Muscle of leg (tissue), 16 donors: Measurements from ENCODE around the gene SLC25A43. TPM values are rescaled to one million over a fixed set of nuclear protein-coding genes. Genes with fewer than 3 reads are reported as not detected.
"Not testable (repeated sequence)": the region's sequence is repeated elsewhere in the genome, so short reads cannot be mapped to it uniquely, and the experiment has no call there.

Experiments used
- DNase-seq: peaks from one replicate; pipeline ENCODE4 v3.0.0; 2013
- H3K27ac ChIP-seq: one replicate; pipeline ENCODE4 v1.5.1; 2013; ENCODE audit warnings: mild to moderate bottlenecking, low read length, control low read depth
- H3K27me3 ChIP-seq: one replicate; pipeline ENCODE4 v1.6.1; 2013; ENCODE audit warnings: low read length; ENCODE audit not compliant: control insufficient read depth, insufficient read depth
- H3K36me3 ChIP-seq: one replicate; pipeline ENCODE4 v1.6.1; 2013; ENCODE audit warnings: low read length; ENCODE audit not compliant: control insufficient read depth, insufficient read depth
- H3K4me1 ChIP-seq: one replicate; pipeline ENCODE4 v1.6.1; 2013; ENCODE audit warnings: low read length; ENCODE audit not compliant: control insufficient read depth, insufficient read depth
- H3K4me3 ChIP-seq: one replicate; pipeline ENCODE4 v1.5.1; 2013; ENCODE audit warnings: low read length, control low read depth
- H3K9me3 ChIP-seq: replicated peaks from 2 replicates; pipeline ENCODE4 v1.6.1; 2013; ENCODE audit warnings: low read depth, low read length; ENCODE audit not compliant: control insufficient read depth
- WGBS: methylation state at CpG from one replicate; pipeline ENCODE4 v1.1.5; 2013; ENCODE audit warnings: missing lambda C conversion rate; ENCODE audit not compliant: insufficient coverage; 5-methylcytosine and 5-hydroxymethylcytosine counted together
- long read RNA-seq, 11 donors: transcript quantifications; one replicate each; lab custom pipeline, GENCODE V29; 2026
- polyA plus RNA-seq, 8 donors: library from polyadenylated mRNA; unstranded; fragments of 120-200 nt; gene quantifications; one replicate each; pipeline versions ENCODE4 v1.2.1 to v1.2.3, GENCODE V29; 2013; ENCODE audit warnings: inconsistent platforms in 1 of 8, low replicate concordance in 1 of 8; ENCODE audit not compliant: insufficient read length in 8 of 8, insufficient read depth in 1 of 8
- total RNA-seq: library from RNA; stranded (reverse); fragments of 120-200 nt; gene quantifications from one replicate; pipeline ENCODE4 v1.2.4, GENCODE V29; 2013

SLC25A43 gene
- total RNA-seq (7.0 TPM), polyA plus RNA-seq (10 to 100 TPM in 1 of 8 donors, 1 to 10 TPM in 7; 3.9 to 11.7 (median 7.8) TPM)
- long read RNA-seq, donor 1, partial matches to known transcripts, result 0 of 1 reads
- long read RNA-seq, donor 1, other reads (novel, unspliced or antisense), result 0 of 1 reads
- long read RNA-seq, donor 2, result 0 reads
- long read RNA-seq, donor 3, partial matches to known transcripts, result 0 of 4 reads
- long read RNA-seq, donor 3, other reads (novel, unspliced or antisense), result 0 of 4 reads
- long read RNA-seq, donor 4, transcript SLC25A43-201 (5 exons, 2,783 nt), result major isoform, 5 of 5 reads
- long read RNA-seq, donor 4, partial matches to known transcripts, result 0 of 5 reads
- long read RNA-seq, donor 4, other reads (novel, unspliced or antisense), result 0 of 5 reads
- long read RNA-seq, donor 5, partial matches to known transcripts, result 0 of 4 reads
- long read RNA-seq, donor 5, other reads (novel, unspliced or antisense), result 0 of 4 reads
- long read RNA-seq, donor 6, transcript SLC25A43-201 (5 exons, 2,783 nt), result major isoform, 6 of 6 reads
- long read RNA-seq, donor 6, partial matches to known transcripts, result 0 of 6 reads
- long read RNA-seq, donor 6, other reads (novel, unspliced or antisense), result 0 of 6 reads
- long read RNA-seq, donor 7, partial matches to known transcripts, result 0 of 4 reads
- long read RNA-seq, donor 7, other reads (novel, unspliced or antisense), result 0 of 4 reads
- long read RNA-seq, donor 8, partial matches to known transcripts, result 0 of 2 reads
- long read RNA-seq, donor 8, other reads (novel, unspliced or antisense), result 0 of 2 reads
- long read RNA-seq, donor 9, partial matches to known transcripts, result 0 of 3 reads
- long read RNA-seq, donor 9, other reads (novel, unspliced or antisense), result 0 of 3 reads
- long read RNA-seq, donor 10, partial matches to known transcripts, result 0 of 2 reads
- long read RNA-seq, donor 10, other reads (novel, unspliced or antisense), result 0 of 2 reads
- long read RNA-seq, donor 11, partial matches to known transcripts, result 0 of 4 reads
- long read RNA-seq, donor 11, other reads (novel, unspliced or antisense), result 0 of 4 reads

- H3K27me3 ChIP-seq, result peaks cover 6% of the 10 kb centered on the region
- no peaks in the 10 kb centered on the region for H3K9me3 ChIP-seq
- H3K4me1 ChIP-seq, result peaks cover 5% of the 10 kb centered on the region
- peak; percentile 63 for DNase-seq
- 25% methylated on average over 64 of the region's 77 CpGs for WGBS
- H3K36me3 ChIP-seq, result no peaks in the 10 kb centered on the region
- peak within 1 kb of the TSS; percentile 74 for H3K27ac ChIP-seq
- H3K4me3 ChIP-seq, result peak within 1 kb of the TSS; percentile 55
Measured at GRCh38 chrX:119398974-119399771, at the start of gene SLC25A43. Gene SLC25A43 (plus strand): TSS chrX:119399336. CDS start chrX:119399404, 68 bp downstream.

- Histone ChIP-seq H3K9me3 (no peaks in the 10 kb centered on the region), H3K4me3 (no peak overlapping the region), H3K27me3 (peaks cover 5% of the 10 kb centered on the region), H3K4me1 (no peaks in the 10 kb centered on the region), H3K36me3 (no peaks in the 10 kb centered on the region), H3K27ac (no peak overlapping the region)
- no peak for DNase-seq
- 71% methylated on average over 4 of the region's 4 CpGs for WGBS
Measured at GRCh38 chrX:119359618-119360382, 39.3 kb upstream of the SLC25A43 start.

- not testable (repeated sequence) for H3K4me3 ChIP-seq, DNase-seq, H3K36me3 ChIP-seq, H3K4me1 ChIP-seq, H3K27me3 ChIP-seq, H3K9me3 ChIP-seq, H3K27ac ChIP-seq
- WGBS, result 93% methylated on average over 11 of the region's 27 CpGs
Measured at GRCh38 chrX:119361451-119361850, 37.7 kb upstream of the SLC25A43 start.

DNA sequence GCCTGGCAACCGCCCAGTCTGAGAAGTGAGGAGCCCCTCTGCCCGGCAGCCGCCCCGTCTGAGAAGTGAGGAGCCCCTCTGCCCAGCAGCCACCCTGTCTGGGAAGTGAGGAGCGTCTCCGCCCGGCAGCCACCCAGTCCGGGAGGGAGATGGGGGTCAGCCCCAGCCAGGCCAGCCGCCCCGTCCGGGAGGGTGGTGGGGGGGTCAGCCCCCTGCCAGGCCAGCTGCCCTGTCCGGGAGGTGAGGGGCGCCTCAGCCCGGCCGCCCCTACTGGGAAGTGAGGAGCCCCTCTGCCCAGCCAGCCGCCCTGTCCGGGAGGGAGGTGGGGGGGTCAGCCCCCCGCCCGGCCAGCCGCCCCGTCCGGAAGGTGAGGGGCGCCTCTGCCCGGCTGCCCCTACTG is 37.1 kb upstream of the SLC25A43 start:
- DNase-seq, H3K27me3 ChIP-seq, H3K36me3 ChIP-seq, H3K27ac ChIP-seq, H3K4me1 ChIP-seq, H3K4me3 ChIP-seq, H3K9me3 ChIP-seq: not testable (repeated sequence)
- WGBS, result 95% methylated on average over 11 of the region's 24 CpGs

GRCh38 chrX:119363391-119363790 is 35.7 kb upstream of the SLC25A43 start:
- H3K36me3 ChIP-seq, result no peaks in the 10 kb centered on the region
- peaks cover 5% of the 10 kb centered on the region for H3K27me3 ChIP-seq
- no peak for DNase-seq
- H3K4me1 ChIP-seq, result no peaks in the 10 kb centered on the region
- 60% methylated on average over 2 of the region's 6 CpGs for WGBS
- H3K4me3 ChIP-seq, result no peak overlapping the region
- no peak overlapping the region for H3K27ac ChIP-seq
- H3K9me3 ChIP-seq, result no peaks in the 10 kb centered on the region

GRCh38 chrX:119371861-119372260 is 27.3 kb upstream of the SLC25A43 start:
- H3K9me3 ChIP-seq, H3K27ac ChIP-seq, DNase-seq, H3K27me3 ChIP-seq, H3K4me1 ChIP-seq, H3K36me3 ChIP-seq, H3K4me3 ChIP-seq: not testable (repeated sequence)
- no CpG with 5 or more reads among the region's 2 CpGs for WGBS

- Histone ChIP-seq H3K4me1 (no peaks in the 10 kb centered on the region), H3K9me3 (no peaks in the 10 kb centered on the region), H3K27me3 (no peaks in the 10 kb centered on the region), H3K27ac (no peak overlapping the region), H3K4me3 (no peak overlapping the region), H3K36me3 (no peaks in the 10 kb centered on the region)
- WGBS, result 38% methylated on average over 2 of the region's 2 CpGs
- no peak for DNase-seq
Measured at GRCh38 chrX:119374736-119375135, 24.4 kb upstream of the SLC25A43 start.

DNA sequence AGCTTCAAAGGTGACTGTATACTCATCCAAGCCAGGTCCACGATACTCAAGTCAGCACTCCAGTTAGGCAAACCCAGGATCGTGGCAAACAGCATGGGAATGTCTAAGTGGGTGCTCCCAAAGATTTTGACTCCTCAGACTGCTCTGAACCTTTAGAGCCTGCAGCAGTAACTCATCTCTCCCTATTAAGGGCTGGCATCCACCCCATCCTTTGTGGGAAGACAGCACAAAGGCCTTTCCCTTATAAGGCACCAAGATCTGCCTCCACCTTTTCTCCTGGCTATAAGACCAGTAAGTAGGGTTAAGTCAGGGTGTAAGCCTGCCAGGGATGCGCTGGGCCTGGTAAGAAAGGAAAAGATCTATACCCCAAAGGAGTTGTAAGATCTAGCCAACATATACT is 23.6 kb upstream of the SLC25A43 start:
- DNase-seq, result no peak
- H3K9me3 ChIP-seq, result no peaks in the 10 kb centered on the region
- H3K36me3 ChIP-seq, result no peaks in the 10 kb centered on the region
- H3K27ac ChIP-seq, result no peak overlapping the region
- no CpG with 5 or more reads among the region's 3 CpGs for WGBS
- no peaks in the 10 kb centered on the region for H3K27me3 ChIP-seq
- H3K4me3 ChIP-seq, result no peak overlapping the region
- no peaks in the 10 kb centered on the region for H3K4me1 ChIP-seq

GRCh38 chrX:119376312-119376711 is 22.8 kb upstream of the SLC25A43 start:
- Histone ChIP-seq H3K4me3 (no peak overlapping the region), H3K36me3 (no peaks in the 10 kb centered on the region), H3K9me3 (no peaks in the 10 kb centered on the region), H3K27me3 (no peaks in the 10 kb centered on the region), H3K27ac (no peak overlapping the region), H3K4me1 (no peaks in the 10 kb centered on the region)
- no peak for DNase-seq
- WGBS, result 77% methylated on average over 4 of the region's 5 CpGs
